H1 (cell line): ENCODE measurements around the gene ZNF45. TPM values are rescaled to one million over a fixed set of nuclear protein-coding genes. Genes with fewer than 3 reads are reported as not detected.

Experiments
- CTCF ChIA-PET: fragments of 300-600 bp; sonication (Branson Sonifier 250); formaldehyde crosslinking; loops from one replicate; lab custom pipeline; 2021; ENCODE audit not compliant: partially characterized antibody; lab: Charles Lee
- POLR2A ChIA-PET: fragments of 300-600 bp; sonication (Branson Sonifier 250); formaldehyde crosslinking; loops from one replicate; lab custom pipeline; 2021; ENCODE audit warnings: inconsistent platforms; ENCODE audit not compliant: partially characterized antibody; lab: Charles Lee
- DNase-seq, 2 experiments: peaks; one replicate each; pipeline versions ENCODE4 v3.0.0 to v3.0.0-alpha.2; 2010 to 2022; ENCODE audit warnings: low spot score in 2 of 2, low read depth in 1 of 2, mixed read lengths in 1 of 2
- FAIRE-seq: peaks from 2 replicates; lab custom pipeline; 2011; peaks lifted over from hg19 to GRCh38; lab: Jason Lieb, UNC
- H2AFZ ChIP-seq: 2 replicates; pipeline ENCODE4 v1.8.1; 2012; ENCODE audit warnings: low read length, inconsistent platforms
- H2AK5ac ChIP-seq: 2 replicates; pipeline ENCODE4 v1.6.1; 2013; ENCODE audit warnings: low read depth, low read length
- H2BK120ac ChIP-seq: replicated peaks from 2 replicates; pipeline ENCODE3; 2013; ENCODE audit warnings: low read depth, low read length, inconsistent platforms
- H2BK12ac ChIP-seq: 2 replicates; pipeline ENCODE4 v1.6.1; 2013; ENCODE audit warnings: low read depth, low read length
- H2BK15ac ChIP-seq: 2 replicates; pipeline ENCODE4 v1.6.1; 2013; ENCODE audit warnings: low read length
- H2BK20ac ChIP-seq: 2 replicates; pipeline ENCODE4 v1.6.1; 2013; ENCODE audit warnings: low read length
- H2BK5ac ChIP-seq: 2 replicates; pipeline ENCODE4 v1.6.1; 2013; ENCODE audit warnings: low read depth, low read length
- H3K14ac ChIP-seq: 2 replicates; pipeline ENCODE4 v1.6.1; 2013; ENCODE audit warnings: inconsistent platforms; ENCODE audit not compliant: insufficient read length
- H3K18ac ChIP-seq: 2 replicates; pipeline ENCODE4 v1.6.1; 2013; ENCODE audit warnings: low read length; ENCODE audit errors: extremely low read depth
- H3K23ac ChIP-seq: 2 replicates; pipeline ENCODE4 v1.6.1; 2013; ENCODE audit warnings: inconsistent platforms; ENCODE audit not compliant: insufficient read length
- H3K23me2 ChIP-seq: 2 replicates; pipeline ENCODE4 v1.6.1; 2013; ENCODE audit warnings: low read depth, low read length
- H3K27ac ChIP-seq: 2 replicates; pipeline ENCODE4 v1.6.1; 2011; ENCODE audit warnings: low read depth, low read length, inconsistent platforms
- H3K27me3 ChIP-seq, 4 experiments: replicated peaks in 1 of 4; 1 replicate in 1 of 4; 2 replicates in 3 of 4; pipeline versions ENCODE4 v1.6.1 to v1.8.1; 2011 to 2013; ENCODE audit warnings: low read length in 3 of 4, mild to moderate bottlenecking in 3 of 4, inconsistent platforms in 2 of 4, mixed read lengths in 2 of 4, moderate library complexity in 1 of 4; ENCODE audit not compliant: control insufficient read depth in 3 of 4, insufficient read depth in 3 of 4; ENCODE audit errors: extremely low read depth in 1 of 4
- H3K36me3 ChIP-seq, 4 experiments: 2 replicates each; pipeline versions ENCODE4 v1.6.1 to v1.8.1; 2011 to 2013; ENCODE audit warnings: mild to moderate bottlenecking in 4 of 4, low read length in 3 of 4, moderate library complexity in 2 of 4, control low read depth in 1 of 4, inconsistent platforms in 1 of 4; ENCODE audit not compliant: insufficient read depth in 4 of 4, control insufficient read depth in 2 of 4
- H3K4ac ChIP-seq: replicated peaks from 2 replicates; pipeline ENCODE3; 2013; ENCODE audit warnings: low read length, low read depth, mixed read lengths, inconsistent platforms; ENCODE audit not compliant: insufficient read length
- H3K4me1 ChIP-seq, 4 experiments: replicated peaks in 1 of 4; 1 replicate in 1 of 4; 2 replicates in 3 of 4; pipeline versions ENCODE4 v1.6.1 to v1.8.1; 2011 to 2013; ENCODE audit warnings: low read length in 3 of 4, inconsistent platforms in 2 of 4, mixed read lengths in 1 of 4; ENCODE audit not compliant: insufficient read depth in 4 of 4, control insufficient read depth in 3 of 4
- H3K4me2 ChIP-seq, 2 experiments: 2 replicates each; pipeline versions ENCODE4 v1.6.1 to v1.8.1; 2011 to 2013; ENCODE audit warnings: low read depth in 2 of 2, low read length in 2 of 2, control low read depth in 1 of 2, inconsistent platforms in 1 of 2, mild to moderate bottlenecking in 1 of 2; ENCODE audit not compliant: insufficient read depth in 1 of 2
- H3K4me3 ChIP-seq, 4 experiments: fragments of 200-600, 300-600 bp in 1 of 4; sonication (generic), shearing (Covaris generic), sonication (Bioruptor Twin) in 1 of 4; 2 replicates each; pipeline versions ENCODE4 v1.5.1 to v1.8.1; 2011 to 2016; ENCODE audit warnings: low read length in 4 of 4, low read depth in 3 of 4, control low read depth in 2 of 4, inconsistent platforms in 2 of 4, mild to moderate bottlenecking in 2 of 4, mixed read lengths in 1 of 4, moderate library complexity in 1 of 4; ENCODE audit not compliant: insufficient read depth in 2 of 4; ENCODE audit errors: extremely low read depth in 1 of 4
- H3K56ac ChIP-seq: replicated peaks from 2 replicates; pipeline ENCODE3; 2013; ENCODE audit warnings: low read depth, mild to moderate bottlenecking, mixed read lengths, low read length, inconsistent platforms; ENCODE audit not compliant: insufficient read length
- H3K79me1 ChIP-seq: 2 replicates; pipeline ENCODE4 v1.6.1; 2013; ENCODE audit warnings: low read depth, low read length, control low read depth
- H3K79me2 ChIP-seq, 2 experiments: 2 replicates each; pipeline versions ENCODE4 v1.6.1 to v1.8.1; 2012 to 2013; ENCODE audit warnings: low read length in 2 of 2, mild to moderate bottlenecking in 2 of 2, inconsistent platforms in 1 of 2; ENCODE audit not compliant: insufficient read depth in 2 of 2, control insufficient read depth in 1 of 2
- H3K9ac ChIP-seq, 4 experiments: replicated peaks in 1 of 4; 1 replicate in 1 of 4; 2 replicates in 3 of 4; pipeline versions ENCODE4 v1.6.1 to v1.8.1; 2011 to 2013; ENCODE audit warnings: low read depth in 3 of 4, low read length in 3 of 4, control low read depth in 2 of 4, mild to moderate bottlenecking in 2 of 4, moderate library complexity in 2 of 4, inconsistent platforms in 1 of 4; ENCODE audit errors: extremely low read depth in 1 of 4
- H3K9me3 ChIP-seq, 2 experiments: 2 replicates each; pipeline versions ENCODE4 v1.6.1 to v1.8.1; 2012 to 2013; ENCODE audit warnings: mild to moderate bottlenecking in 2 of 2, moderate library complexity in 2 of 2, control low read depth in 1 of 2, inconsistent platforms in 1 of 2, low read depth in 1 of 2, low read length in 1 of 2, mixed read lengths in 1 of 2; ENCODE audit not compliant: insufficient read depth in 2 of 2
- H4K20me1 ChIP-seq, 2 experiments: replicated peaks in 1 of 2; 2 replicates each; pipeline versions ENCODE3 to v1.8.1; 2011 to 2013; ENCODE audit warnings: inconsistent platforms in 2 of 2, low read length in 2 of 2, mild to moderate bottlenecking in 1 of 2; ENCODE audit not compliant: insufficient read depth in 2 of 2, control insufficient read depth in 1 of 2
- H4K5ac ChIP-seq: 2 replicates; pipeline ENCODE4 v1.6.1; 2013; ENCODE audit warnings: low read length, low read depth, mixed read lengths, inconsistent platforms; ENCODE audit not compliant: insufficient read length
- H4K8ac ChIP-seq: 2 replicates; pipeline ENCODE4 v1.8.0; 2013; ENCODE audit warnings: mild to moderate bottlenecking, moderate library complexity, low read length, inconsistent platforms; ENCODE audit not compliant: insufficient read depth; ENCODE audit errors: extremely low read depth
- H4K91ac ChIP-seq: replicated peaks from 2 replicates; pipeline ENCODE3; 2013; ENCODE audit warnings: low read length, mixed read lengths, inconsistent platforms; ENCODE audit not compliant: insufficient read length
- E2F6 ChIP-seq: IDR thresholded peaks from 2 replicates; pipeline ENCODE4 v1.6.1; 2012; ENCODE audit warnings: inconsistent platforms
- GABPA ChIP-seq: IDR thresholded peaks from 2 replicates; pipeline ENCODE4 v1.6.1; 2011; ENCODE audit warnings: mild to moderate bottlenecking, low read length, moderate library complexity, borderline replicate concordance; ENCODE audit not compliant: insufficient read depth
- KDM4A ChIP-seq: IDR thresholded peaks from one replicate; pipeline ENCODE4 v1.7.1; 2012; ENCODE audit warnings: low read depth, mild to moderate bottlenecking, moderate library complexity, low read length, inconsistent platforms; ENCODE audit not compliant: severe bottlenecking
- MAX ChIP-seq: IDR thresholded peaks from 2 replicates; pipeline ENCODE4 v1.6.1; 2012; ENCODE audit warnings: inconsistent platforms
- RNF2 ChIP-seq: fragments of 200-900, 300-1000 bp; sonication (generic); IDR thresholded peaks from 2 replicates; pipeline ENCODE4 v1.7.1; 2016; ENCODE audit warnings: borderline replicate concordance, low read depth, mild to moderate bottlenecking, antibody characterized with exemption, low read length; ENCODE audit not compliant: poor library complexity, severe bottlenecking; ENCODE audit errors: missing control alignments
- SIX5 ChIP-seq: IDR thresholded peaks from 2 replicates; pipeline ENCODE4 v1.6.1; 2011; ENCODE audit warnings: mild to moderate bottlenecking, low read depth, low read length
- SP2 ChIP-seq: IDR thresholded peaks from 2 replicates; pipeline ENCODE4 v1.6.1; 2012; ENCODE audit warnings: mild to moderate bottlenecking, low read length, inconsistent platforms
- TAF1 ChIP-seq: IDR thresholded peaks from 2 replicates; pipeline ENCODE4 v1.6.1; 2011; ENCODE audit warnings: mild to moderate bottlenecking, low read depth, low read length
- YY1 ChIP-seq: IDR thresholded peaks from 2 replicates; pipeline ENCODE4 v1.6.1; 2011; ENCODE audit warnings: low read depth, mild to moderate bottlenecking, low read length
- WGBS, 2 experiments: shearing (Covaris generic) in 1 of 2; methylation state at CpG; one replicate each; pipeline versions ENCODE4 v1.1.6 to v1.1.7; 2013 to 2015; ENCODE audit warnings: low lambda C conversion rate in 2 of 2, mixed read lengths in 2 of 2, inconsistent platforms in 1 of 2, low coverage in 1 of 2, missing lambda C conversion rate in 1 of 2; ENCODE audit not compliant: insufficient replicate concordance in 2 of 2, insufficient coverage in 1 of 2, insufficient read length in 1 of 2; ENCODE audit errors: extremely low coverage in 1 of 2, missing lambda C conversion rate in 1 of 2; 5-methylcytosine and 5-hydroxymethylcytosine counted together
- polyA plus RNA-seq, 7 experiments: library from polyadenylated mRNA; depleted of rRNA in 3 of 7; stranded (reverse) in 5 of 7; unstranded in 2 of 7; fragments of >200 nt in 5 of 7; fragments of 200-250 nt in 2 of 7; gene quantifications; 1 replicate in 5 of 7; 2 replicates in 1 of 7; 4 replicates in 1 of 7; pipeline versions ENCODE4 v1.2.1 to v1.2.3, GENCODE V29; 2011 to 2013; ENCODE audit warnings: missing spikeins in 2 of 7, mixed read lengths in 2 of 7
- total RNA-seq: library from RNA; stranded (reverse); fragmentation: NEBNext Ultra II Directional; extraction: Animal tissue kit (Norgen Biotek cat#: 25700); gene quantifications from 2 replicates; pipeline ENCODE4 v1.2.1, GENCODE V29; 2021

The ZNF45 gene
- total and polyA plus RNA-seq, 2 of the 8 experiments (the other 6 are each of a cell fraction or from before 2014, with no cell fraction given), result 4.6 to 16.2 TPM

GRCh38 chr19:43901395-43902390 lies 33.4 kb downstream of the ZNF45 start:
- H3K9ac ChIP-seq, result peak overlapping the region in 3 of 4 experiments; percentile 2 to 75 (median 4); a peak in 3 of 7 replicates
- peaks cover 11 to 27% of the 10 kb centered on the region in 2 experiments for H3K9me3 ChIP-seq
- H3K18ac ChIP-seq, result peak overlapping the region; percentile 95
- no peak overlapping the region for H3K27ac ChIP-seq
- peak overlapping the region; percentile 93 to 100 for H3K4me2 ChIP-seq
- FAIRE-seq (peak; percentile 93), DNase-seq (peak; percentile 33 to 88)
- H2AFZ ChIP-seq, result peak overlapping the region; percentile 100
- POLR2A ChIA-PET, result interaction anchor here (0.7 to 1.8 kb wide), 4 partner anchors 33 to 75 kb away, joined by 3 to 5 read pairs (median 4); partner anchors contain the start of genes ZNF221, ZNF283 and ZNF45
- H2BK12ac ChIP-seq, result peak overlapping the region; percentile 82; the same call in 1 of the 2 replicates
- H3K79me1 ChIP-seq, result no peaks in the 10 kb centered on the region
- CTCF ChIA-PET, result no interaction called here
- H3K4me3 ChIP-seq, result peak overlapping the region; percentile 78 to 81 (median 79)
- 0 out of 2 replicates have a peak overlapping the region, but pooled peaks have one; percentile 82 for H2BK15ac ChIP-seq
- H4K91ac ChIP-seq, result peak overlapping the region; percentile 96
- no peak overlapping the region for H3K14ac ChIP-seq
- no peaks in the 10 kb centered on the region for H3K36me3 ChIP-seq
- H2BK120ac ChIP-seq, result no peak overlapping the region
- H3K27me3 ChIP-seq, result peaks cover 0 to 5% (median 2%) of the 10 kb centered on the region in 4 experiments; a peak in 4 of 7 replicates
- no peaks in the 10 kb centered on the region for H4K20me1 ChIP-seq
- no peaks in the 10 kb centered on the region for H3K79me2 ChIP-seq
- peak; percentile 90 for TF ChIP-seq YY1
- TF ChIP-seq GABPA, result no peak
- no peak for TF ChIP-seq RNF2
- TF ChIP-seq SP2, result no peak
- TF ChIP-seq E2F6, result peak; percentile 82
- TF ChIP-seq KDM4A, result peak; percentile 99
- TF ChIP-seq TAF1, result peak; percentile 15; the same call in 1 of the 2 replicates
- TF ChIP-seq MAX, result peak; percentile 58
- TF ChIP-seq SIX5, result peak; percentile 58; the same call in 1 of the 2 replicates
- H3K4me1 ChIP-seq, result peaks cover 0 to 5% (median 1%) of the 10 kb centered on the region in 4 experiments; a peak in 2 of 7 replicates
- H3K56ac ChIP-seq, result no peak overlapping the region
- peak overlapping the region; percentile 62; the same call in 1 of the 2 replicates for H2BK5ac ChIP-seq
- H2AK5ac ChIP-seq, result no peak overlapping the region
- H2BK20ac ChIP-seq, result no peak overlapping the region
- 32% methylated on average over 39 of the region's 39 CpGs; no CpG with 5 or more reads in 1 of the 2 experiments for WGBS, 2 experiments
- H4K5ac ChIP-seq, result peak overlapping the region; percentile 68
- no peak overlapping the region for H3K23ac ChIP-seq
- H3K23me2 ChIP-seq, result peaks cover 6% of the 10 kb centered on the region
- peak overlapping the region; percentile 91 for H4K8ac ChIP-seq
- H3K4ac ChIP-seq, result peak overlapping the region; percentile 98
